Measurements from ENCODE around the gene RAP1GAP2.

- no peak for TF ChIP-seq CTCF (IDR thresholded peaks at IDR 0.05; ENCODE audit: insufficient read depth, low read depth, low read length)
- no peak for TF ChIP-seq EZH2 (IDR thresholded peaks at IDR 0.05; ENCODE audit: insufficient read depth, low read length)
Observed at GRCh38 chr17:2971851-2972250, 175.6 kb downstream of the RAP1GAP2 start.
